Brain microvascular endothelial cell (primary cell): Measurements from ENCODE around the gene CASTOR1.

Source experiments
- DNase-seq: peaks from one replicate; pipeline ENCODE4 v3.0.0-alpha.2; 2020
- H3K27ac ChIP-seq: fragments of 250-450 bp; sonication (Bioruptor Pico); 2 replicates; pipeline ENCODE4 v1.5.1; 2020; ENCODE audit warnings: mild to moderate bottlenecking, moderate library complexity
- H3K27me3 ChIP-seq: fragments of 250-450 bp; sonication (Bioruptor Pico); replicated peaks from 2 replicates; pipeline ENCODE4 v1.5.1; 2020; ENCODE audit warnings: mild to moderate bottlenecking
- H3K36me3 ChIP-seq: fragments of 250-450 bp; sonication (Bioruptor Pico); replicated peaks from 2 replicates; pipeline ENCODE4 v1.5.1; 2020; ENCODE audit warnings: mild to moderate bottlenecking
- H3K4me3 ChIP-seq: 2 replicates; pipeline ENCODE4 v1.5.1; 2011; ENCODE audit warnings: low read depth, mild to moderate bottlenecking, control low read depth, low read length, moderate library complexity
- in situ Hi-C: cut with HindIII; loops from 2 replicates; pipeline ENCODE4 v1.10.0; 2017; ENCODE audit warnings: low sequenced_read_pairs, low pct_ligation_motif_present
- TF ChIP-seq, protein P1 (sequence below): IDR thresholded peaks from 2 replicates; pipeline ENCODE4 v1.5.1; 2011; ENCODE audit warnings: low read depth, mild to moderate bottlenecking, moderate library complexity, low read length, control low read depth, inconsistent platforms; ENCODE audit errors: missing control alignments

The CASTOR1 gene

GRCh38 chr22:30315962-30316576 lies 26.8 kb upstream of the CASTOR1 start:
- H3K4me3 ChIP-seq: no peak overlapping the region
- no peaks in the 10 kb centered on the region for H3K27me3 ChIP-seq
- H3K27ac ChIP-seq: no peak overlapping the region
- no peak for DNase-seq
- TF ChIP-seq, protein P1, sequence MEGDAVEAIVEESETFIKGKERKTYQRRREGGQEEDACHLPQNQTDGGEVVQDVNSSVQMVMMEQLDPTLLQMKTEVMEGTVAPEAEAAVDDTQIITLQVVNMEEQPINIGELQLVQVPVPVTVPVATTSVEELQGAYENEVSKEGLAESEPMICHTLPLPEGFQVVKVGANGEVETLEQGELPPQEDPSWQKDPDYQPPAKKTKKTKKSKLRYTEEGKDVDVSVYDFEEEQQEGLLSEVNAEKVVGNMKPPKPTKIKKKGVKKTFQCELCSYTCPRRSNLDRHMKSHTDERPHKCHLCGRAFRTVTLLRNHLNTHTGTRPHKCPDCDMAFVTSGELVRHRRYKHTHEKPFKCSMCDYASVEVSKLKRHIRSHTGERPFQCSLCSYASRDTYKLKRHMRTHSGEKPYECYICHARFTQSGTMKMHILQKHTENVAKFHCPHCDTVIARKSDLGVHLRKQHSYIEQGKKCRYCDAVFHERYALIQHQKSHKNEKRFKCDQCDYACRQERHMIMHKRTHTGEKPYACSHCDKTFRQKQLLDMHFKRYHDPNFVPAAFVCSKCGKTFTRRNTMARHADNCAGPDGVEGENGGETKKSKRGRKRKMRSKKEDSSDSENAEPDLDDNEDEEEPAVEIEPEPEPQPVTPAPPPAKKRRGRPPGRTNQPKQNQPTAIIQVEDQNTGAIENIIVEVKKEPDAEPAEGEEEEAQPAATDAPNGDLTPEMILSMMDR: no peak
- H3K36me3 ChIP-seq: peaks cover 10% of the 10 kb centered on the region
- in situ Hi-C loops: no loop called here

GRCh38 chr22:30314915-30315314 lies 25.6 kb upstream of the CASTOR1 start:
- no peak overlapping the region for H3K27ac ChIP-seq
- in situ Hi-C loops: no loop called here
- DNase-seq: no peak
- H3K36me3 ChIP-seq: peaks cover 5% of the 10 kb centered on the region
- H3K4me3 ChIP-seq: no peak overlapping the region
- H3K27me3 ChIP-seq: no peaks in the 10 kb centered on the region
- TF ChIP-seq, protein P1: no peak

GRCh38 chr22:30313527-30314363 lies 24.4 kb upstream of the CASTOR1 start:
- DNase-seq: no peak
- no peaks in the 10 kb centered on the region for H3K27me3 ChIP-seq
- no peak overlapping the region for H3K27ac ChIP-seq
- no peaks in the 10 kb centered on the region for H3K36me3 ChIP-seq
- H3K4me3 ChIP-seq: no peak overlapping the region
- in situ Hi-C loops: no loop called here
- TF ChIP-seq, protein P1: no peak

DNA sequence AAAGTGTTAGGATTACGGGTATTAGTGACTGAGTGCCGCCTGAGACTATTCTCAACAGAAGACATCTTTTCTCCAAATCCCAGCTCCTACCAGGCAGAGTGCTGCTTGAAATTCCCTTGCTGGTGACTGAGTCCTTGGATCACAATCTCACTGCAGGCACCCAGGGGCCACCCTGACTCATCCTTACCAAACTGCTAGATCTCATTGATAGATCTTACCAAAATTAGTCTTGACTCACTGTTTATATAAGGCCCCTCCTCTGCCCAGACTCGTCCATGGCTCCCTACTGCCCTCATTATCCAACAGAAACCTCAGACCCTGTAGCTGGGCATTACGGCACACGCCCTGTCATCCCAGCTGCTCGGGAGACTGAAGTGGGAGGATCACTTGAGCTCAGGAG lies 22.7 kb upstream of the CASTOR1 start:
- TF ChIP-seq, protein P1: no peak
- no peaks in the 10 kb centered on the region for H3K36me3 ChIP-seq
- H3K4me3 ChIP-seq: no peak overlapping the region
- no peak overlapping the region for H3K27ac ChIP-seq
- in situ Hi-C loops: no loop called here
- peak; percentile 67 for DNase-seq
- H3K27me3 ChIP-seq: no peaks in the 10 kb centered on the region

- Histone ChIP-seq H3K36me3 (no peaks in the 10 kb centered on the region), H3K27me3 (no peaks in the 10 kb centered on the region), H3K4me3 (no peak overlapping the region), H3K27ac (no peak overlapping the region)
- TF ChIP-seq, protein P1: no peak
- no peak for DNase-seq
- in situ Hi-C loops: no loop called here
Measured at GRCh38 chr22:30310881-30311771, 21.8 kb upstream of the CASTOR1 start.
